ENCODE results near the gene IFI27L1. TPM values are rescaled to one million over a fixed set of nuclear protein-coding genes. Genes with fewer than 3 reads are reported as not detected.

Gene IFI27L1
- total RNA-seq, 1 donor: 9.9 TPM

DNA sequence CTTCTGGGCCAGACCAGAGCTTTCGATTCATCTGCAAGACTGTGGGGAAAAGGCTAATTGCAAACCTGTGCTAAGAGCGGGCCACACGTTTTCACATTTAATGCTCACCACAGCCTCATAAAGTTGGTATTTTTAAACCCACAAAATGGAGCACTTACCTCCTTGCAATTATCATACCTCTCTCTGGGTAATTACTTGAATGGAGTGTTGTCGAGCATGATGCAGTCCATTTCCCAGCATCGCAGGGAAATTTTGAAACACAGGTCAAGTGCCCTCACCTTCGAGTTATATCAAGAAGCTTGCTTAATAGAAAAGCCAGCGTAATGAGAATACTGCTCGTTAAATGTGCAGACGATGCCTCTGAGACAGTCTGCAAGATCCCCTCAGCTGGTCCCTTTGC lies 57.1 kb downstream of the IFI27L1 start:
- H3K4me3 ChIP-seq (ENCODE audit: low read depth, low read length): no peak overlapping the region
- TF ChIP-seq, protein P1, sequence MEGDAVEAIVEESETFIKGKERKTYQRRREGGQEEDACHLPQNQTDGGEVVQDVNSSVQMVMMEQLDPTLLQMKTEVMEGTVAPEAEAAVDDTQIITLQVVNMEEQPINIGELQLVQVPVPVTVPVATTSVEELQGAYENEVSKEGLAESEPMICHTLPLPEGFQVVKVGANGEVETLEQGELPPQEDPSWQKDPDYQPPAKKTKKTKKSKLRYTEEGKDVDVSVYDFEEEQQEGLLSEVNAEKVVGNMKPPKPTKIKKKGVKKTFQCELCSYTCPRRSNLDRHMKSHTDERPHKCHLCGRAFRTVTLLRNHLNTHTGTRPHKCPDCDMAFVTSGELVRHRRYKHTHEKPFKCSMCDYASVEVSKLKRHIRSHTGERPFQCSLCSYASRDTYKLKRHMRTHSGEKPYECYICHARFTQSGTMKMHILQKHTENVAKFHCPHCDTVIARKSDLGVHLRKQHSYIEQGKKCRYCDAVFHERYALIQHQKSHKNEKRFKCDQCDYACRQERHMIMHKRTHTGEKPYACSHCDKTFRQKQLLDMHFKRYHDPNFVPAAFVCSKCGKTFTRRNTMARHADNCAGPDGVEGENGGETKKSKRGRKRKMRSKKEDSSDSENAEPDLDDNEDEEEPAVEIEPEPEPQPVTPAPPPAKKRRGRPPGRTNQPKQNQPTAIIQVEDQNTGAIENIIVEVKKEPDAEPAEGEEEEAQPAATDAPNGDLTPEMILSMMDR (IDR thresholded peaks at IDR 0.05; ENCODE audit: insufficient read depth, low read depth, low read length): no peak
- no peak for DNase-seq (ENCODE audit: low read depth)

DNA sequence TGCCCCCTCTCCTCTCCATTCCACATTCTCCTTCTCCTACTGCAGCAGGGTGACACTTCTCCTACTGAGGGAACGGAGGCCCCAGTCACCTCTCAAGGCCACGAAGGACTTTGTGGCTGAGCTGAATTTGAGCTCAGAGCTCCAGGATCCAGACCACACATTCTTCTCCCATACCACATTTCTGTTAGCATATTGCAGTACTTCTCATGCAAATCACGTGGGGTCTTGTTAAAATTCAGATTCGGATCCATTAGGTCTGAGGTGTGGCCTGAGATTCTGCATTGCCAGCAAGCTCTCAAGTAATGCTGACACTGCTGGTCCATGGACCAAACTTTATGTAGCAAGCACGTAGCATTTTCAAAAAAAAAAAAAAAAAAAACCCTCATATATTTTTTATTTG lies 57.9 kb downstream of the IFI27L1 start:
- TF ChIP-seq, protein P1 (IDR thresholded peaks at IDR 0.05; ENCODE audit: insufficient read depth, low read depth, low read length): no peak
- DNase-seq (ENCODE audit: low read depth): no peak
- H3K4me3 ChIP-seq (ENCODE audit: low read depth, low read length): no peak overlapping the region

DNA sequence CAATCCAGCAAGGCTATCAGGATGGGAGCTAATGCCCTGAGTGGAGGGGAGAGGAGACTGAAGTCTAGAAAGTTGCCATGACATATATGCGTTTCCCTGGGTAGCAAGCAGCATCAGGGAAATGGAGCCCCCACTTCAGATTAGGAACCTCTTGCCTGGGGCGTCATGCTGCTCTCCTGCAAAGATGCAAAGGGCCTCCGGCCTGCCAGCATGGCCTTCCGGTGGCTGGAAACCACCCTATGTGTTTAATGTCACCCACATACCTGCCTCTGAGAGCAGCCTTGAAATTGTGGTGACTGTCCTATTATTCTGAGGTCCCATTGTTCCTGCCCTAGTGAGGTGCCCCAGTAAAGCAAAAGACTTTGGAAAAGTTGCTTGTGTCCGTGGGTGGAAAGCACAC lies 58.3 kb downstream of the IFI27L1 start:
- no peak overlapping the region for H3K4me3 ChIP-seq (ENCODE audit: low read depth, low read length)
- no peak for DNase-seq (ENCODE audit: low read depth)
- TF ChIP-seq, protein P1 (IDR thresholded peaks at IDR 0.05; ENCODE audit: insufficient read depth, low read depth, low read length): no peak

DNA sequence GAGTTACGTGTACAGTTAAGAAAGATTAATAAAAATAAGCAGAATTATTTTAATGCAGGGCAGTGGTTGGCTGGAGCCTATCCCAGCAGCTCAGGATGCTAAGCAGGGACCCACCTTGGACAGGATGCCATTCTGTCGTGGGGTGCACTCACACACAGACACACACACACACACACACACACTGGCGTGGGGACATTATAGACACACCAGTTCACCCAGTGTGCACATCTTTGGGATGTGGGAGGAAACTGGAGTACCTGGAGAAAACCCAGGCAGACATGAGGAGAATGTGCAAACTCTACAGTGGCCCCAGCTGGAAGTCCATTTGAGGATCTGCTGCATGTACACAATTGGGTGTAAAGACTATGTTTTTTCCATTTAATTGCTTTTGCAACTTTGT lies 61.1 kb downstream of the IFI27L1 start:
- no peak for DNase-seq (ENCODE audit: low read depth)
- TF ChIP-seq, protein P1 (IDR thresholded peaks at IDR 0.05; ENCODE audit: insufficient read depth, low read depth, low read length): no peak
- no peak overlapping the region for H3K4me3 ChIP-seq (ENCODE audit: low read depth, low read length)

DNA sequence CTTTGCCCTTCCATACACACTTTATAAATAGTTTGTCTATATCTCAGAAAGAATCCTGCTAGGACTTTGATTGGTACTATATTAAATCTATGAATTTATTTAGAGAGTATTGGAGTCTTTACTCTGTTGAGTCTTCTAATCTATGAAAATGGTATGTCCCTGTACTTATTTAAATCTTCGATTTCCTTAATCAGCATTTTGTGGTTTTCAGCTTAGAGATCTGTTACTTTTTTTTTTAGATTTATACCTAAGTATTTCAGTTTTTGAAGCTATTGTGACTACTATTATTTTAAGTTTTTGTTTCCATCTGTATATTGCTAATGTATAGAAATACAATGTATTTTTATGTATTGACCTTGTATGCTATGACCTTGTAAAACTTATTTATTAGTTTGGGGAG lies 61.7 kb downstream of the IFI27L1 start:
- TF ChIP-seq, protein P1 (IDR thresholded peaks at IDR 0.05; ENCODE audit: insufficient read depth, low read depth, low read length): no peak
- no peak for DNase-seq (ENCODE audit: low read depth)
- H3K4me3 ChIP-seq (ENCODE audit: low read depth, low read length): no peak overlapping the region

DNA sequence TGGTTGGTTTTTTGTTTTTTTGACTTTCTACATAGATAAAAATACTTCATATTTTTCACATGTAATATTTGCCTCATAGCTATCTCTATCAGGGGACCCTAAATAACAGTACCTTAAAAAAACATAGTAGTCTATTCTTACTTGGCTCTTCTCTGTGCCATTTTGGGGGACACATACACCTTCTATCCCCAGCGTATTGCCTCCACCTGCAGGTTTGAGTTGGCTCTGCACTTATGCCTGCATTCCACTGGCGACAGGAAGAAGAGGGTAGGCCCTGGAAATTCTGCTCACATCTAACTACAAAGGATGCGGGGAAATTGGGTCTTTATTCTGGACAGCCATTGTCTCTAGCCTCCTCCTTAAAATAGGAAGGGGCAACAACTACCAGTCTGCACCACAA lies 62.1 kb downstream of the IFI27L1 start:
- H3K4me3 ChIP-seq (ENCODE audit: low read depth, low read length): no peak overlapping the region
- DNase-seq (ENCODE audit: low read depth): no peak
- TF ChIP-seq, protein P1 (IDR thresholded peaks at IDR 0.05; ENCODE audit: insufficient read depth, low read depth, low read length): peak; percentile 41

DNA sequence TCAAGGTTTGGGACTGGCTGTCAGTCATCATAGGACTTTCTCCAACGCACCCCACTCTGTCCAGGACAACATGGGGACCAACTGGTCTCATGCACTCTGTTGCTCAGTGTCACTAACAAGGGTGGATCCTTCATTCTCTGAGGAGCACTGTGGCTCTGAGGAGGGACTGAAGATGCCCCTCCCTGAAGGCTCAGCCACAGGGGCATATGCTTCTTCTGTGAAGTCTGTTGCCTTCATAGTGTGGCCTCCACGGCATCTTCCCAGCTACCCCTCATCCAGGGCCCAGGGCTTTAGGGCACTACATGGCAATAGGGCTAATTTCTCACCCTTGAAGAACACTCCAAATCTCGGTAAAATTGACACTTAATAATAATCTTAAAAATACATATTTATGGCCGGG lies 62.6 kb downstream of the IFI27L1 start:
- H3K4me3 ChIP-seq (ENCODE audit: low read depth, low read length): no peak overlapping the region
- no peak for DNase-seq (ENCODE audit: low read depth)
- TF ChIP-seq, protein P1 (IDR thresholded peaks at IDR 0.05; ENCODE audit: insufficient read depth, low read depth, low read length): no peak
